Measurements from ENCODE around the gene MRPL54. TPM values are rescaled to one million over a fixed set of nuclear protein-coding genes. Genes with fewer than 3 reads are reported as not detected.

MRPL54 gene
- 64.2 to 84.4 TPM (median 68.8 TPM) in 5 replicates for total RNA-seq (2022; extraction: Qiagen RNA extraction; ENCODE audit: low read depth)

GRCh38 chr19:3762501-3763459 lies at the start of gene MRPL54:
Gene MRPL54, plus strand, starts transcription at chr19:3762682. Its CDS starts 19 bp downstream, at chr19:3762701.

GRCh38 chr19:3761382-3762129 lies 926 bp upstream of the MRPL54 start, which contains the start of gene APBA3:
Gene APBA3, minus strand, starts transcription at chr19:3761692. Its CDS starts 1,428 bp downstream, at chr19:3760264.

GRCh38 chr19:3771906-3772455 lies 9.5 kb downstream of the MRPL54 start, which contains the start of gene RAX2:
Gene RAX2, minus strand, starts transcription at chr19:3772228. Its CDS starts 486 bp downstream, at chr19:3771742.

GRCh38 chr19:3785938-3786824 lies 23.7 kb downstream of the MRPL54 start, which contains the start of gene MATK:
Gene MATK, minus strand, starts transcription at chr19:3786381. Its CDS starts 1,246 bp downstream, at chr19:3785135.

Other genes with a start within 250 kb of the MRPL54 start
- not detected in 5 replicates for gene TEKTIP1, start 223.5 kb upstream of the MRPL54 start, total RNA-seq (2022; extraction: Qiagen RNA extraction; ENCODE audit: low read depth)
- 115 to 157 TPM (median 152 TPM) in 5 replicates for gene MFSD12, start 205.1 kb upstream of the MRPL54 start, total RNA-seq (2022; extraction: Qiagen RNA extraction; ENCODE audit: low read depth)
- 46.3 to 67.7 TPM (median 63.2 TPM) in 5 replicates for gene HMG20B, start 189.7 kb upstream of the MRPL54 start, total RNA-seq (2022; extraction: Qiagen RNA extraction; ENCODE audit: low read depth)
- gene GIPC3, start 177.2 kb upstream of the MRPL54 start, total RNA-seq (2022; extraction: Qiagen RNA extraction; ENCODE audit: low read depth): 0.27 to 0.42 TPM (median 0.31 TPM) in 5 replicates
- 0.74 to 1.2 TPM (median 0.99 TPM) in 5 replicates for gene TBXA2R, start 155.8 kb upstream of the MRPL54 start, total RNA-seq (2022; extraction: Qiagen RNA extraction; ENCODE audit: low read depth)
- 12.6 to 19.7 TPM (median 17.5 TPM) in 5 replicates for gene CACTIN, start 135.9 kb upstream of the MRPL54 start, total RNA-seq (2022; extraction: Qiagen RNA extraction; ENCODE audit: low read depth)
- gene PIP5K1C, start 62.2 kb upstream of the MRPL54 start, total RNA-seq (2022; extraction: Qiagen RNA extraction; ENCODE audit: low read depth): 9.9 to 13.2 TPM (median 12.1 TPM) in 5 replicates
- 0.49 to 1.3 TPM (median 0.90 TPM) in 5 replicates for gene TJP3, start 54.3 kb upstream of the MRPL54 start, total RNA-seq (2022; extraction: Qiagen RNA extraction; ENCODE audit: low read depth)
- 8.6 to 13.1 TPM (median 12.1 TPM) in 5 replicates for gene APBA3, start 990 bp upstream of the MRPL54 start, total RNA-seq (2022; extraction: Qiagen RNA extraction; ENCODE audit: low read depth)
- gene RAX2, start 9.5 kb downstream of the MRPL54 start, total RNA-seq (2022; extraction: Qiagen RNA extraction; ENCODE audit: low read depth): not detected in 5 replicates
- 0.94 to 1.8 TPM (median 1.2 TPM) in 5 replicates for gene MATK, start 23.7 kb downstream of the MRPL54 start, total RNA-seq (2022; extraction: Qiagen RNA extraction; ENCODE audit: low read depth)
- 0.21 TPM in 1 of 5 replicates, not detected in the others for gene ZFR2, start 106.4 kb downstream of the MRPL54 start, total RNA-seq (2022; extraction: Qiagen RNA extraction; ENCODE audit: low read depth)
- 0.05 to 0.43 TPM (median 0.13 TPM) in 5 replicates for gene ATCAY, start 118.0 kb downstream of the MRPL54 start, total RNA-seq (2022; extraction: Qiagen RNA extraction; ENCODE audit: low read depth)
- not detected in 5 replicates for gene NMRK2, start 170.4 kb downstream of the MRPL54 start, total RNA-seq (2022; extraction: Qiagen RNA extraction; ENCODE audit: low read depth)
- 41.5 to 46.1 TPM (median 43.6 TPM) in 5 replicates for gene DAPK3, start 208.4 kb downstream of the MRPL54 start, total RNA-seq (2022; extraction: Qiagen RNA extraction; ENCODE audit: low read depth)
- gene EEF2, start 222.8 kb downstream of the MRPL54 start, total RNA-seq (2022; extraction: Qiagen RNA extraction; ENCODE audit: low read depth): 859 to 1,088 TPM (median 1,044 TPM) in 5 replicates
- gene PIAS4, start 245.1 kb downstream of the MRPL54 start, total RNA-seq (2022; extraction: Qiagen RNA extraction; ENCODE audit: low read depth): 13.7 to 16.9 TPM (median 15.9 TPM) in 5 replicates

Measured in A549 treated with GW870086 at 1 μM for 4 hours (cell line).